Measurements from ENCODE around the gene DNAJC22.
A peak's percentile ranks its signal among the peaks of the same experiment; 100 is the strongest.
"Not testable (repeated sequence)": the region's sequence is repeated elsewhere in the genome, so short reads cannot be mapped to it uniquely, and the experiment has no call there.

The DNAJC22 gene
- 0 to 0.07 reads per million in 2 donors for total RNA-seq

- no peak for DNase-seq
These were observed at the start of gene DNAJC22 for GRCh38 chr12:49346659-49347310. DNAJC22 (plus strand) TSS chr12:49346888; CDS start chr12:49348873, 1,985 bp downstream.

GRCh38 chr12:49297695-49298060 lies 49.0 kb upstream of the DNAJC22 start:
- no peak for DNase-seq

DNA sequence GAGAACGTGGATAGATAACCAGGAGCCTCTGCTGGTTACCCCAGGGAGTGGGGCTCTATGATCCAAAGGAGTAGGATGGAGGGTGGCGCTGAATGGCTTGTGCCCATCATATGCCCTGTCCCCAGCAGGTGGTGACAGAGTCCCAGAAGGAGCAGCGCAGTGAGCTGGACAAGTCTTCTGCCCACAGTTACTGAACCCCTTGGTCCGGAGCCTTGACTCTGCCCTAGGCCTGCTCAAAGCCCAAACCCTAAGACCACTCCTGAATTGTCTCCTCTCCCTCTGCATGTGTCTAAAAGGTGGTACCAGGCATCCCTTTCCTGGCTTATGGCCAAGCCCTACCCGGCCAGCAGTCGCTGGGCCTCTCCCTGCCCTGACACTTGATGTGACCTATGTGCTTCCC lies 48.5 kb upstream of the DNAJC22 start:
- no peak for DNase-seq

DNA sequence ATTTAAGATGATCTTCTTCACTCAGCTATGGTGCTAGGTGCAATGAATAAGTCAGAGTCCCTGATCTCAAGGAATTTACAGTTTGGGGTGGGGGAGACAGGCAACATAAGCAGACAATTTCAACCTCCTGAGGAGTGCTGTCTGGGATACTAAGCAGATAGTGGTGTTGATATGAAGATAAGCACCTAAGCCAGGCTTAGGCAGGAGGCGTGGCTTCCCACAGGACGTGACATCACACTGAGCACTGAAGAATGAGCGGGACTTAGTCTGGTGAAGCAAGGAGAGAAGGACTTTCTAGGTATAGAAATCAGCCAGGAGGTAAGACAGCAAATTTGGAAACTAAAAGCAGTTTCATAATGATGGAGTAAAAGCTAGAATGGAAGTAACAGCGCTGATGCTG lies 44.9 kb upstream of the DNAJC22 start:
- DNase-seq, result no peak

DNA sequence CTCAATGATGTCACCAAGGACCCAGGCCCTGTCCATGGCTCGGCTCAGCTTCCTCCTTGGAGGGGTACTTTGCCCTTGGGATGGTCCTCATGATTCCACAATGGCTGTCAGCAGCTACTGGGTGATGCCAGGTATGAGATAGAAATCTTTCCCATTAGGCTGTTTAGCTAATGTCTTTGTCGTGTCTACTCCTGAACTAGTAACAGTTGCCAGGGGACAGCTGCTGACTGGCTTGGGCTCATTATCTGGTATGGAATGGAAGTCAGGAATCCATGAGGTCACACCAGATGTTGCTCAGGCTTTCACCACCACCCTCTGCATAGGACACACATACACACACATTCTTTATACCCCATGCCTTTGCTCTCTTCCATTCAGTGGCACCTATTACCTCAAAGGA lies 42.5 kb upstream of the DNAJC22 start:
- no peak for DNase-seq

DNA sequence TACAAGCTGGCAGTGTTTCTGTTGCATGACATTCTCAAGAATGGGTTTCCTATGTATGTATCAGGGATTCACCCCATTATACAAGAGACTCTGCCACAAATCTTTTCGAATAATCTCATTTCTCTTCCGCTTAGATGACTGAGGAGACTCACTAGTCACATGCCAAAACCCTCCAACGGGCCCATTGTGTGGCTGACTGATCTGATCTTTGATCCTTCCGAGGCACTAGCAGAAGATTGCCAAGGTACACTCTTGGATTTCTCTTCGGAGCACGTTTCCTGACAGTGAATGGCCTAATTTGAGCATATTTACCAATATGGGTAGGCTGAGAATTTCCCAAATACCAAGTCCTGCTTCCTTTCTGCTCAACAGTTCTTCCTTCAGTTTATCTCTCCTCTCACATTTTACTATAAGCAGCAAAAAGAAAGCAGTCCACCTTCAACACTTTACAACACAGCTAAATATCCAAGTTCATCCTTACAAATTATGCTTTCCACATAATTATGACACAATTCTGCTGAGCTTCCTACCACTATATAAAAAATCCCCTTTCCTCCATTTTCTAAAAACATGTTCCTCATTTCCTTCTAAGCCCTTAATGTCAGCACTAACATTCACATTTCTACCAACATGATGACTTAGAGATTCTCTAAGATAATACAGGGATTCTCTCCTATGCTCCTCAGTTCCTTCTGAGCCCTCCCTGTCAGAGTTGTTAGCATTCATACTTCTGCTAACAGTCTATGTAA lies 40.8 kb upstream of the DNAJC22 start:
- no peak for DNase-seq

DNA sequence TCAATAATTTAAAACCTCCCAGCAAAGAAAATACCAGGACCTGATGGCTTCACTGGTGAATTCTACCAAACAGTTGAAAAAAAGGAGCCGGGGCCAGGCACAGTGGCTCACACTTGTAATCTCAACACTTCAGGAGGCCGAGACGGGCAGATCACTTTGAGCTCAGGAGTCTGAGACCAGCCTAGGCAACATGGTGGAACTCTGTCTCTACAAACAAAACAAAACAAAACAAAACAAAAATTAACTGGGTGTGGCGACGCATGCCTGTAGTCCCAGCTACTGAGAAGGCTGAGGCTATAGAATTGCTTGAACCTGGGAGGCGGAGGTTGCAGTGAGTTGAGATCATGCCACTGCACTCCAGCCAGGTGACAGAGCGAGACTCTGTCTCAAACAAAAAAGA lies 37.3 kb upstream of the DNAJC22 start:
- DNase-seq, result no peak

DNA sequence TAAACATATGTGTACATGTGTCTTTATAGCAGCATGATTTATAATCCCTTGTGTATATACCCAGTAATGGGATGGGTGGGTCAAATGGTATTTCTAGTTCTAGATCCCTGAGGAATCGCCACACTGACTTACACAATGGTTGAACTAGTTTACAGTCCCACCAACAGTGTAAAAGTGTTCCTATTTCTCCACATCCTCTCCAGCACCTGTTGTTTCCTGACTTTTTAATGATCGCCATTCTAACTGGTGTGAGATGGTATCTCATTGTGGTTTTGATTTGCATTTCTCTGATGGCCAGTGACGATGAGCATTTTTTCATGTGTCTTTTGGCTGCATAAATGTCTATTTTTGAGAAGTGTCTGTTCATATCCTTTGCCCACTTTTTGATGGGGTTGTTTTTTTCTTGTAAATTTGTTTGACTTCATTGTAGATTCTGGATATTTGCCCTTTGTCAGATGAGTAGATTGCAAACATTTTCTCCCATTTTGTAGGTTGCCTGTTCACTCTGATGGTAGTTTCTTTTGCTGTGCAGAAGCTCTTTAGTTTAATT lies 36.2 kb upstream of the DNAJC22 start:
- not testable (repeated sequence) for DNase-seq

- no peak for DNase-seq
These were observed 31.9 kb upstream of the DNAJC22 start for GRCh38 chr12:49314811-49315210.

GRCh38 chr12:49317118-49317517 lies 29.6 kb upstream of the DNAJC22 start:
- DNase-seq, result not testable (repeated sequence)

GRCh38 chr12:49320411-49321103 lies 26.1 kb upstream of the DNAJC22 start:
- not testable (repeated sequence) for DNase-seq

- DNase-seq, result no peak
These were observed 24.4 kb upstream of the DNAJC22 start for GRCh38 chr12:49322367-49322707.

DNA sequence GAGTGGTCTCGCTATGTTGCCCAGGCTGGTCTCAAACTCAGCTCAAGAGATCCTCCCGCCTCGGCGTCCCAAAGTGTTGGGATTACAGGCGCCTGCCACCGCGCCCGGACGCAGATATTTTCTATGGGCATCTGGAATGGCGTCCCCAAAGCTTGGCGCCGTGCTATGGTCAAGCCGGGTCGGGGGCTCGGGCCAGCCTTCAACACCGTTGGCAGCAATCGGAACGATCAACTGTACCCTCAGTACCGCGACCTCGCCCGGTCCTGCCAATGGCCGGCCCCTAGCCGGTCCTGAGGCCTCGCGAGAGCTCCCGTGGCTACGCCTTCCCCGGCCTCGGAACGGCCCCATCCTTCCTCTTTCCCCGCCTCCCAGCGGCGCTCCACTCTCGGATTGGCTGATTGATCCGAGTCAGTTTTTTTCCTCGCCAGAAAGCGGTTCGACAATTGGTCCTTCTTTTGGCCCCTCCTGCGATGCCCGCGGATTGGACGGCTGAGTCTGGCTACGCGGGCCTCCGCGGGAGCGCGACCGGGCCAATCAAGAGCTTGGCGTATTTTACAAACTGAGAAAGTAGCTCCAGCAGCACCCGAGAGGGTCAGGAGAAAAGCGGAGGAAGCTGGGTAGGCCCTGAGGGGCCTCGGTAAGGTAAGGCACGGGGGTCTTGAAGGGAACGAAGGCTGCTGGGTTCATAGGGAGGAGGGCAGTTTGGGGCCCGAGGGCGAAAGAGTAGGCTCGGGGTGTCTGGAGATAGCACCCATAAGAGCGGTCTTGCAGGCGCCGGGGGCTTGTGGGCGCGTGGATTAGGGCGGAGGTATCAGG lies 23.8 kb upstream of the DNAJC22 start, which contains the start of gene TROAP:
TROAP (plus strand) TSS at position 548 of the 816 bp plus-strand sequence. CDS start 354 bp downstream, outside the sequence.
- DNase-seq, result peak; percentile 92

DNA sequence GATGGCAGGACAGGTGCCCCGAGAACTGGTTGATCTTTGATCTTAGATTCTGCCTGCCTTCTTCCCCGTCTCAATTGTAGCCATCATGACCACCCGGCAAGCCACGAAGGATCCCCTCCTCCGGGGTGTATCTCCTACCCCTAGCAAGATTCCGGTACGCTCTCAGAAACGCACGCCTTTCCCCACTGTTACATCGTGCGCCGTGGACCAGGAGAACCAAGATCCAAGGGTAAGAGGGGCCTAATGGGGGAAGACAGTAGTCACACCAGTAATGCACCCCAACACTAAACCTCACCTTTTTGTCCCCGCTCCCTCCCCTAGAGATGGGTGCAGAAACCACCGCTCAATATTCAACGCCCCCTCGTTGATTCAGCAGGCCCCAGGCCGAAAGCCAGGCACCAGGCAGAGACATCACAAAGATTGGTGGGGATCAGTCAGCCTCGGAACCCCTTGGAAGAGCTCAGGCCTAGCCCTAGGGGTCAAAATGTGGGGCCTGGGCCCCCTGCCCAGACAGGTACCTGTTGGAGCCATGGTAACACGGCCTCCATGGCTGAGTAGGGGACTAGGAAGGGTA lies 23.1 kb upstream of the DNAJC22 start:
- DNase-seq, result no peak

DNA sequence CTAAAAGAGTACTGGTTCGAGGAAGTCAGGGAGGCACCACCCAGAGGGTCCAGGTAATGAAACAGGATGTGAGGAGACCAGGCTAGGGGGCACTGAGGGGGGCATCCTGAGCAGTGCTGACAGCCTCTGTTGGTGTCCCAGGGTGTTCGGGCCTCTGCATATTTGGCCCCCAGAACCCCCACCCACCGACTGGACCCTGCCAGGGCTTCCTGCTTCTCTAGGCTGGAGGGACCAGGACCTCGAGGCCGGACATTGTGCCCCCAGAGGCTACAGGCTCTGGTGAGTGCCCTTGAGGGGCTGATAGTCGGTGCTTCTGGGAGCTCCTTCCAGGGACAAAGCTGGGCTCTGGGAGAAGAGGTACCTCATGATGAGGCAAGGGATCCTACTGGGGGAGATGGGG lies 21.1 kb upstream of the DNAJC22 start:
- no peak for DNase-seq

DNA sequence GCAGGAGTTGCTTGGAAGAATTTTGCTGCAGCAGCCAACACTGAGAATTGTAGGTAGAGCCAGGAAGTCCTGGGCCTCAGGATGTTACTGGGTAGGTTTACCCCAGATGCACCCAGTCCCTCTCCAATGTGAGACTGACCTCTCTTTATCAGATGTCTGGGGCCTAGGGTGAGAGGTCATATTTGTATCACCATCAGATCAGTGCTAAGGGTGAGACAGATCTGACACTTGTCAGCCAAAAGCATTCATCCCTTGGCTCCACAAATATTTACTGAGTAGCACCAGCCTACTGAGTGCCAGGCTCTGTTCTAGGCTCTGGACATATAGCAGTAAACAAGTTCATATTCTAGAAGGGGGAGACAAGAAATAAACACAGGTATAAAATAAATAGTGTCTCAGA lies 19.3 kb upstream of the DNAJC22 start:
- no peak for DNase-seq

GRCh38 chr12:49327887-49328286 lies 18.8 kb upstream of the DNAJC22 start:
- DNase-seq, result no peak

GRCh38 chr12:49328816-49329215 lies 17.9 kb upstream of the DNAJC22 start:
- DNase-seq, result no peak

- no peak for DNase-seq
These were observed 16.6 kb upstream of the DNAJC22 start for GRCh38 chr12:49330032-49330619.

GRCh38 chr12:49330631-49331379 lies 15.9 kb upstream of the DNAJC22 start:
- DNase-seq, result no peak
